Astrocyte (in vitro differentiated cells and primary cell): Measurements from ENCODE around the gene PTPRN2.

Experiments used
- CTCF ChIP-seq: IDR thresholded peaks from 2 replicates; pipeline ENCODE4 v1.5.1; 2011; ENCODE audit warnings: low read depth, mild to moderate bottlenecking, inconsistent platforms, low read length, moderate library complexity; ENCODE audit not compliant: insufficient read depth
- EZH2 ChIP-seq: IDR thresholded peaks from 2 replicates; pipeline ENCODE4 v1.6.1; 2012; ENCODE audit warnings: mild to moderate bottlenecking, low read length, inconsistent platforms; ENCODE audit not compliant: insufficient read depth

- TF ChIP-seq CTCF (no peak), EZH2 (no peak)
Observed at GRCh38 chr7:158401295-158401694, 186.3 kb downstream of the PTPRN2 start.
